ENCODE data around the gene AGL. TPM values are rescaled to one million over a fixed set of nuclear protein-coding genes. Genes with fewer than 3 reads are reported as not detected.

The AGL gene
- total RNA-seq, 1 donor from 2014 or later = 21.1 TPM

Other genes starting within 250 kb of the AGL start
- gene PALMD, start 204.2 kb upstream of the AGL start, total RNA-seq = 0.20 TPM in 1 of 2 replicates, not detected in the other
- 5.0 and 7.0 TPM in 2 replicates for gene FRRS1, start 83.7 kb upstream of the AGL start, total RNA-seq
- gene SLC35A3, start 119.6 kb downstream of the AGL start, total RNA-seq = 29.0 and 40.6 TPM in 2 replicates